Inferior parietal cortex (tissue), 1 donor: Measurements from ENCODE around the gene IL1RAP.

ENCODE experiments used
- DNase-seq: peaks from one replicate; pipeline ENCODE4 v3.0.0-alpha.2; 2016; ENCODE audit errors: extremely low spot score

The IL1RAP gene

GRCh38 chr3:190614226-190615059 is 100.6 kb downstream of the IL1RAP start:
- DNase-seq = no peak

GRCh38 chr3:190615060-190615384 is 101.1 kb downstream of the IL1RAP start:
- DNase-seq = no peak

GRCh38 chr3:190615607-190616006 is 101.7 kb downstream of the IL1RAP start:
- no peak for DNase-seq

DNA sequence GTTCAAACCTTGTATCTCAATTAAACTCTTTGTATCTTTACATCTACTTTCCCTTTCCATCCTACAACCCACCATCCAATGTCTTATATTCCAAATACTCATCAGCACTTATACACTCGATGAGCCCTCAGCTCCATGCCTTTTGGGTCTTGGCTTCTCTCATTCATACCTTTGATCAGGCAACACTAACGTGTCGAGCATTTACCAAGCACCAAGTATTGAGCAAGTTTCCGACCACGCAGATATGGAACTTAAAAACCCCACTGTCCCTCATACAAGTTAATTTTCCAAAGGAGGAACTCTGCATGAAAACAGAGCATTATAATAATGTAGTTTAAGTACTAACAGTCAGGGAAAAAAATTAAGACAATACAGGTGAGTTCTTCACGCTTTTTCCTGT is 102.8 kb downstream of the IL1RAP start:
- DNase-seq = no peak

DNA sequence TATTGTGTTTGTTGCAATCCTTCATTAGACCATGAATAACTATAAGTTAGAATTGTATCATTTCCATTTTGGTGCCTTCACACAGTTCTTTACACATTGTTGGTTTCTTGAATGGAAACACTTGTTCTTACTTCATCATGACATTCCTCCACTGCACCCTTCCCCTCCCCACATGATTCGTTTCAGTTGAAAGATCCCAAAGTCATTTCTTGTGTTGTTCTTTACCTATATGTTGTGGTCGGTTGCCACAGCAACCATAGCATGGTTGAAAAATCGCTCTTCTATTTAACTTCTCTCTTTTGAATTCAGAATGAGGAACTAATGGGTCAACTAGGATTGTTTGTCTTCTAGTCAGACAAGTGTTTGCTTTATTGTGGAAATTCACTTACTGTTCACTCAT is 103.3 kb downstream of the IL1RAP start:
- DNase-seq = no peak

DNA sequence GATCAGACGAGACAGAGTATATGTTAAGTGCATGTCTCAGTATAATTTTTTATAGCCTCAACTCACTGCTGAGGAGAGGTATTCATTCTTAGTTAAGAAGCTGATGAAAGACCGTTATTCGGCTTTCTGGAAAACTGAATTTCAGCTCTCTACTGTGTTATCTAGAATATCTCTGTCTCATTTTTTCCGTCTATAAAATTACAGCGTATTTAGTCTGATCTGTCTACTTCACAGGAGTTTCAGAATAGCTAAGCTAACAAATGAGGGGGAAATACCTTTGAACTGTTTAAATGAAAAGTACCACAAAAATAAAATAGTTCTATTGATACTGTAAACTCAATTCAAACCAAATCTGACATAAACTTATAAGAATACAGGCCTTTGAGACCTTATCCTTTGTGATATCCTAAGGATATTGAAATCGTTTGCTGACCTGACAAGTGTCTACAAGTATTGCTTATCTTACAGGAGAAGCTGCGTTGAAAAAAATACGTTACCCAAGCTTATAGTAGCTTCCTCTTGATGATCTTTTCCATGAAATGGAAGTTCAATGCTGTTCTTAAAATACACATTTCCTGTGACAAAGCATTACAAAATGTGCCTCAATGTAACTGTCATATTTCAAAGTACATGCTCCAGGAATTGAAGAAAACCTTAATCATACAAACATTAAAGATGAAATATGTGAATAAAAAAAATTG is 104.6 kb downstream of the IL1RAP start:
- DNase-seq = no peak

DNA sequence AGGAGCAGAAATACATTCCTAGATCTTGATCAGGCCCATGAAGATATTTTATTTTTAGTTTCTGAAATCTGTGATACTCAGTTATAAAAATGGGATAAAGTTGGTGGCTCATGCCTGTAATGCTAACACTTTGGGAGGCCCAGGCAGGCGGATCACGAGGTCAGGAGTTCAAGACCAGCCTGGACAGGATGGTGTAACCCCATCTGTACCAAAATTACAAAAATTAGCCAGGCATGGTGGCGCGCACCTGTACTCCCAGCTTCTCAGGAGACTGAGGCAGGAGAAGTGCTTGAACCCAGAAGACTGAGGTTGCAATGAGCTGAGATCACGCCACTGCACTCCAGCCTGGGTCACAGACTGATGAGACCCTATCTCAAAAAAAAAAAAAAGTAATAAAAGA is 105.5 kb downstream of the IL1RAP start:
- DNase-seq = no peak

DNA sequence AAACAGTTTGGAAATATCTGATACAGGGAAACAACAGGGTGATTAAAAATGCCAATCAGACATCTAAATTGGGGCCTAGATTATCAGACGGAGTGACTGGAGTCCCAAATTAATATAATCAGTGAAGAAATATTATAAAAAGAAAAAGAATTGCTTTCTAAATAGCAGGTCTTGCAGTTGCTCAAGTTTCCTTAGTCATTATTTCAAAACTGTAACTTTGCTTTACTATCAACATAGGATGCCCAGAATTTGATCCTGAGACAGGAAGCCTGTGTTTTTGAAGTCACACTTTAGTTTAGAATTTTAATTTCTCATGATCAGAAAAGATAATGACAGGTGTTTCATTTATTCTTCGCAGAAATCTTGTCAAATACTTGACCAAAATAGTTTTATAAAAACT is 105.9 kb downstream of the IL1RAP start:
- no peak for DNase-seq

- no peak for DNase-seq
Measured at GRCh38 chr3:190620886-190621608, 107.2 kb downstream of the IL1RAP start.

DNA sequence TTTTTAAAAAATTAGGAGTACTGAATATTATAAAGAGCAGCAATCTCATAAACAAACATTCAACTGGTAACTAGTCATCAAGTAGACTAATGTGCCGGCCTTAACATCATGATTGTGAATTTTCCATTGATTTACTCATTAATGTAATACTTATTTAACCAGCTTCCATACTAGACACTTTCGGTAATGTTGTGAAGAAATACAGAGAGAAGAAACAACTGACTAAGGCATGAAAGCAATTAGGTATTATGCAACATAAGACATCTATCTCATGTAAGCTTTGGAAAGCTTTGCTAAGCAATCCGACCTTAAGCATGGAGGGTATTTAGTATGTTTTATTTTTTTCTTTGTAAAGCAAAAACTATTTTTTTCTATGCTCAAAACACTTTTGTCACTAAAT is 108.0 kb downstream of the IL1RAP start:
- no peak for DNase-seq

DNA sequence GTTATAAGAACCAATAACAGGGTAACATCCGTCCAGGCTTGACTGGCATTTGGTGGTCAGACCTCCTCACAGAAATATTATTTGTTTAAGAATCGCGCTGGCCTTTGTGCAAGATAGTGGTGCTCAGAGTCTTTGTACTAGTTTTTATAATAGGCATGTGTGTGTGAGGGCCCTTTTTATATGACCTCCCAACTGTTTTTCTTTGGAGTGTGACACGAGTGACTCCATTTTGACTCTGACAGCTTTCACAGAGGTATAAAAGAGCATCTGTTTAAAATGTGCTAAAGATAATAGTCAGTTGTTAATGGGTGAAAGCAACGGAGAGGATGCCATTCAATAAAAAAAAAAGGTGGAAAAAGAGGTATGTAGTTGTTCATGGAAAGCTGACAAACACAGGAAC is 110.4 kb downstream of the IL1RAP start:
- no peak for DNase-seq

GRCh38 chr3:190626951-190627620 is 113.2 kb downstream of the IL1RAP start:
- DNase-seq = no peak

- DNase-seq = no peak
Measured at GRCh38 chr3:190629088-190629487, 115.2 kb downstream of the IL1RAP start.

DNA sequence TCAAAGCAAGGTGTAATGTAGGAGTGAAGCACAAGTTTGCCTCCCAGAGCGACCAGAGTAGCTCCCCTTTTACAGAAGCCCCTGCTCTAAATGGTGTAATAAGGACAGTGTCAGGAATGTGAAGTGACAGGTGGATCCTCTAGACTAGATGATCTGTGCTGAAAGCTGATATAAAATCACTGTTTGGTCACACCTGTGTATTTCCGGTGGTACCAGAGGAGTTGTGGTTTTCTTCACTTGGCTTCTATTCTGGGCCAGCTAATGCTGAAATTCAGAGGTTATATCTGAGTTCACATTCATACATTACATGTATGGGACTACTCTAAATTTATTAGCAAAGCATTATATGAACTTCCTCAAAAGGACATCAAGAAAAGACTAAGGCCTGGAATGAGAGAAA is 117.4 kb downstream of the IL1RAP start:
- DNase-seq = no peak

DNA sequence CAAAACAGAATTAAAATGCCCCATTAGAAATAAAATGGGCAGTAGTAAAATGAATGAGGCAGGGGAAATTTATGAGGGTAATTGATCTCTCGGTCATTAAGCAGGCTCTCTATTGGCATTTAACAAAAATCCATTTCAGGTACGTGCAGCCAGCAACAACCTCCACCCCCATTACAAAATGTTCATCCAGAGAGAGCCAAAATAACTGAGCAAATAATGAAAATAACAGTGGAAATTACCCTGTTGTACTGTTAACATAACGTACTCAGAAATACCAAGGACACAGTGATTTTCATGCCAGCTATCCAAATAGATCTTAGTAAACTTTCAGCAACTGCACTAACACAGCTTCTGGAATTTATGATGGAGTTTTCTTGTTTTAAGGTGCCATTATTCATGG is 127.7 kb downstream of the IL1RAP start:
- no peak for DNase-seq

DNA sequence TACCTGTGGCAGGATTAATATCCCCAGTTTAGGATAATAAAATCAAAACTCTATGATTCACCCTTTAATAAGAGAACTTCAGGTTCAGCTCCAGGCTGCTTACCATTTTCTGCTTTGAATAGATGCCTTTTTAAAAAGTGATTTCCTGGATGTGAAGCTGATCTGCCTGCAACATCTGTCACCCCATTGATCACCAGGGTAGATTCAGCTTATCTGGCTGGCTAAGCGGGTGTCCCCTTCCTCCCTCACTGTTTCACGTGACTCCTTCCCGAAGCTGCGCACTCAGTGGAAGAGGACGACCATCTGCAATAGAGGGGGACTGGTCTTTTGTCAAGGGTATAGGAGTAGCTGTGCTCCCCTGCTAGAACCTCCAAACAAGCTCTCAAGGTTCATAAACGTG is 128.1 kb downstream of the IL1RAP start:
- DNase-seq = no peak

- DNase-seq = no peak
Measured at GRCh38 chr3:190644035-190644434, 130.2 kb downstream of the IL1RAP start.

DNA sequence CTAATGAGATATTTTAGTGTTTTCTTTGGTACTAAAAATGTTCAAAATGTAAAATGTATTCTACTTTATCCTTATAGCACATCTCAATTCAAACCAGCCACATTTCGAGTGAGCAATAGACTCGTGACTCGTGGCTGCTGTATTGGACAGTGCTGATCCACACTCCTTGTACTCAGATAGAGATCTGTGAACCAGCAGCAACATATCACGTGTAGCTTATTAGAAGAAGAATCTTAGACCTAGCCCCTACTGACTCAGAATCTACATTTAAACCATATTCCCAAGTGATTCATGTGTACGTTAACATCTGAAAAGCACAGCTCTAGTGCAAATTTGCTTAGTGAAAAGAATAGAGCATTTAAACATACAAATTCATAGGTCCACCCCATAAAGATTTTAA is 130.9 kb downstream of the IL1RAP start:
- no peak for DNase-seq

GRCh38 chr3:190645932-190646460 is 132.1 kb downstream of the IL1RAP start:
- DNase-seq = no peak

DNA sequence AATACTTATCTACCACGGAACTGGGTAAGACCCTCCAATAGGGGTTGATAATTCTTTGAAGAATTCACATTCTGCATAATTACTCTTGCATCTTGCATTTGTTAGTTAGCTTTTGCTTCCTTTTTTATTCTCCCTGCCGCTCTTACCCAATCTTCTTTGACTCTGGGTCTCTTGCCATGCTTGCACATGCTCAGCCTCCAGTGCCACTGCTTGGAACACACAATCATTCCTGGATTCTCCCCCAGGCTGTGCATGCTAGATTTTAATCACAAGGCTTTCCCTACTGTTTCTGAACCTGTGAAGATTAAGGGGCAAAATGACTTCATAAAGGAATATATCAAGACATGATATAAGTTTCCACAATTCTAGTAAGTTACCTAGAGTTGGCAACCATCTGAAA is 133.1 kb downstream of the IL1RAP start:
- DNase-seq = no peak

- DNase-seq = no peak
Measured at GRCh38 chr3:190655933-190656332, 142.0 kb downstream of the IL1RAP start.

DNA sequence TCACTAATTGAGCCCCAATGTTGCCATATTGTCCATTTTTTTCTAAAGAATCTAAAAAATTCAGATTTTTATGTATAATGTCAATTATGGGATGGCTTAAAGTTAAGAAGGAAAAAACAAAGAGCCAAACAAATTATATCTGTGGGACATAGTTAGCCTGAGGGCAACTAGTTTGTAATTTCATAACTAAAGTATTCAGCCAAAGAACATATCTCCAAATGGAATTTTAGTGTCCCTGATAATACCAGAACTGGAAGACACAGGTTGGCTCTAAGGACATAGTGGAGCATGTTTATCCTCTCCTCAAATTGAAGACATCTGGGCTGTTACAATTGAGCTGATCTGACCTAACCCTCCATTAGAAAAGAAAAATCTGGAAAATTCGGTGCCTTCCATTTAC is 144.2 kb downstream of the IL1RAP start:
- no peak for DNase-seq
